Hepatocyte (in vitro differentiated cells): Measurements from ENCODE around the gene RASGRF1. TPM values are rescaled to one million over a fixed set of nuclear protein-coding genes. Genes with fewer than 3 reads are reported as not detected.

Experiments used
- DNase-seq: peaks from one replicate; pipeline ENCODE4 v3.0.0-alpha.2; 2016; ENCODE audit warnings: low spot score
- H2AFZ ChIP-seq: fragments of 200-600 bp; sonication (generic); 2 replicates; pipeline ENCODE4 v1.6.0; 2016; ENCODE audit warnings: antibody characterized with exemption, mild to moderate bottlenecking
- H3K27ac ChIP-seq: fragments of 200-600 bp; sonication (generic); 2 replicates; pipeline ENCODE4 v1.5.1; 2016; ENCODE audit warnings: mild to moderate bottlenecking
- H3K27me3 ChIP-seq: fragments of 200-600 bp; sonication (generic); 2 replicates; pipeline ENCODE4 v1.6.1; 2016
- H3K36me3 ChIP-seq: fragments of 200-600 bp; sonication (generic); replicated peaks from 2 replicates; pipeline ENCODE4 v1.5.1; 2016; ENCODE audit warnings: low read depth; ENCODE audit not compliant: insufficient read depth
- H3K4me1 ChIP-seq: fragments of 200-600 bp; sonication (generic); 2 replicates; pipeline ENCODE4 v1.5.1; 2016; ENCODE audit warnings: mild to moderate bottlenecking, moderate library complexity; ENCODE audit not compliant: insufficient read depth
- H3K4me2 ChIP-seq: fragments of 200-600 bp; sonication (generic); 2 replicates; pipeline ENCODE4 v1.6.0; 2016
- H3K4me3 ChIP-seq: fragments of 200-600 bp; sonication (generic); 2 replicates; pipeline ENCODE4 v1.5.1; 2016; ENCODE audit warnings: mild to moderate bottlenecking
- H3K79me2 ChIP-seq: fragments of 200-600 bp; sonication (generic); 2 replicates; pipeline ENCODE4 v1.6.0; 2017; ENCODE audit warnings: mild to moderate bottlenecking
- H3K9me2 ChIP-seq: fragments of 200-600 bp; sonication (generic); replicated peaks from 2 replicates; pipeline ENCODE4 v1.6.0; 2017; ENCODE audit warnings: mild to moderate bottlenecking; ENCODE audit not compliant: insufficient read depth
- H3K9me3 ChIP-seq: fragments of 200-600 bp; sonication (generic); 2 replicates; pipeline ENCODE4 v1.5.1; 2016; ENCODE audit warnings: low read depth, mild to moderate bottlenecking
- H4K20me1 ChIP-seq: fragments of 200-600 bp; sonication (generic); 2 replicates; pipeline ENCODE4 v1.6.0; 2016; ENCODE audit warnings: mild to moderate bottlenecking; ENCODE audit not compliant: insufficient read depth, poor library complexity, severe bottlenecking
- CTCF ChIP-seq: fragments of 200-600 bp; sonication (generic); IDR thresholded peaks from 2 replicates; pipeline ENCODE4 v1.5.1; 2016; ENCODE audit warnings: antibody characterized with exemption, mild to moderate bottlenecking; ENCODE audit not compliant: poor library complexity
- EZH2 ChIP-seq: fragments of 200-600 bp; sonication (generic); IDR thresholded peaks from 2 replicates; pipeline ENCODE4 v1.6.1; 2016; ENCODE audit warnings: antibody characterized with exemption, mild to moderate bottlenecking, borderline replicate concordance
- EZH2phosphoT487 ChIP-seq: fragments of 200-600 bp; sonication (generic); IDR thresholded peaks from one replicate; pipeline ENCODE4 v1.6.1; 2018; ENCODE audit warnings: antibody characterized with exemption, mild to moderate bottlenecking, low read depth, moderate library complexity; ENCODE audit not compliant: unreplicated experiment, severe bottlenecking
- WGBS: methylation state at CpG from one replicate; pipeline ENCODE4 v1.1.6; 2016; ENCODE audit warnings: low lambda C conversion rate; ENCODE audit errors: missing lambda C conversion rate; 5-methylcytosine and 5-hydroxymethylcytosine counted together
- polyA plus RNA-seq: library from polyadenylated mRNA; unstranded; fragments of >200 nt; fragmentation: Nextera tagmentation; extraction: Ambion mirVana; gene quantifications from 2 replicates; pipeline ENCODE4 v1.2.1, GENCODE V29; 2016
- total RNA-seq: library from RNA; depleted of rRNA; stranded (reverse); fragments of >200 nt; gene quantifications from 2 replicates; pipeline ENCODE4 v1.2.3, GENCODE V29; 2014

Gene RASGRF1
- total and polyA plus RNA-seq, 2 experiments from 2014 or later = 0.52 to 1.5 TPM

- Histone ChIP-seq H3K79me2 (no peaks in the 10 kb centered on the region), H3K9me2 (no peaks in the 10 kb centered on the region), H4K20me1 (no peaks in the 10 kb centered on the region), H3K4me2 (no peak overlapping the region), H3K4me3 (no peak overlapping the region), H3K9me3 (no peaks in the 10 kb centered on the region), H2AFZ (no peak overlapping the region), H3K27me3 (peaks cover 70% of the 10 kb centered on the region), H3K4me1 (peaks cover 1% of the 10 kb centered on the region), H3K27ac (no peak overlapping the region), H3K36me3 (no peaks in the 10 kb centered on the region)
- TF ChIP-seq EZH2 = no peak
- TF ChIP-seq EZH2phosphoT487 = no peak
- no peak for TF ChIP-seq CTCF
- no peak for DNase-seq
- WGBS = 75% methylated on average over 14 of the region's 14 CpGs
Measured at GRCh38 chr15:79084308-79084968, 6.1 kb downstream of the RASGRF1 start.

GRCh38 chr15:79083154-79083553, 7.4 kb downstream of the RASGRF1 start:
- TF ChIP-seq EZH2 = no peak
- TF ChIP-seq CTCF = no peak
- no peak for TF ChIP-seq EZH2phosphoT487
- H3K9me3 ChIP-seq = no peaks in the 10 kb centered on the region
- H3K9me2 ChIP-seq = no peaks in the 10 kb centered on the region
- H3K4me1 ChIP-seq = no peaks in the 10 kb centered on the region
- H2AFZ ChIP-seq = no peak overlapping the region
- no peaks in the 10 kb centered on the region for H3K79me2 ChIP-seq
- H3K4me2 ChIP-seq = no peak overlapping the region
- no peak for DNase-seq
- no peaks in the 10 kb centered on the region for H4K20me1 ChIP-seq
- no peaks in the 10 kb centered on the region for H3K36me3 ChIP-seq
- H3K4me3 ChIP-seq = no peak overlapping the region
- H3K27ac ChIP-seq = no peak overlapping the region
- H3K27me3 ChIP-seq = peaks cover 57% of the 10 kb centered on the region
- 84% methylated on average over 14 of the region's 14 CpGs for WGBS

DNA sequence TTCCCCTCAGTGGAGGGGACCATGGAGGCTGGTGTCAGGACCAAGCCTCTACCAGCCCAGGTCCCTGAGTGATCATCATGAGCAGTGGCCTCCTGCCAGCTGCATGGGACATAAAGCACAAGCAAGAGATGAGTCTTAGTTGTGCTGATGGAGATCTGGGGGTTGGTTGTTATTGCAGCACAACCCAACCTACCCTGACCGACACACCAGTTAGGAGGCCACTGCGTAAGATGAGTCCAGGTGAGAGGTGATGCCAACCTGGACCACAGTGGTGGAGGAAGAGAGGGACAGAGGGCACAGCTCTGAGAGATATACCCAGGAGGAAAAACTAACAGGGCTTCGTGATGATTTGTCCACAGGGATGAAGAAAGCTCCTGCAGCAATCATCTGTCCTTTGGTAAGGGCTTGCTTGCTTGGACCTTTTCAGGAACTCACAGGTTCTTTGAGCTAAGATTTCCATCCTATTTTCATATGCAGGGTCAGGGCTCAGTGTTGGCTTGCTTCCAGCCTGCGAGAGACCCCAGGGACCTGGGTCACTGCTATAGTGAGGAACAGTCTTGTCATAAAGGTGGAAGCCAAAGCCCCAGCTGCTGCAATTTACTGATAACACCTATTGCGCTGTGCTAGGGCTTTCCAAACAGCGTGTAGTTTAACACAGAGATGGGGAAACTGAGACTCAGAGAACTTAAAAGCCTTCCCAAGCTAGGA, 8.1 kb downstream of the RASGRF1 start:
- H3K4me1 ChIP-seq = no peaks in the 10 kb centered on the region
- TF ChIP-seq CTCF (no peak), EZH2 (no peak), EZH2phosphoT487 (no peak)
- peaks cover 51% of the 10 kb centered on the region for H3K27me3 ChIP-seq
- WGBS = 85% methylated on average over 6 of the region's 6 CpGs
- H3K4me2 ChIP-seq = no peak overlapping the region
- H3K79me2 ChIP-seq = no peaks in the 10 kb centered on the region
- no peaks in the 10 kb centered on the region for H3K36me3 ChIP-seq
- no peak overlapping the region for H2AFZ ChIP-seq
- no peaks in the 10 kb centered on the region for H4K20me1 ChIP-seq
- no peaks in the 10 kb centered on the region for H3K9me2 ChIP-seq
- H3K4me3 ChIP-seq = no peak overlapping the region
- no peak for DNase-seq
- no peak overlapping the region for H3K27ac ChIP-seq
- no peaks in the 10 kb centered on the region for H3K9me3 ChIP-seq
